WI38 (cell line): ENCODE results near the gene PRUNE1.

Experiments used
- H3K4me3 ChIP-seq: 2 replicates; pipeline ENCODE4 v1.5.1; 2011; ENCODE audit warnings: low read depth, mild to moderate bottlenecking, control low read depth, low read length
- CTCF ChIP-seq: IDR thresholded peaks from 2 replicates; pipeline ENCODE4 v1.5.1; 2012; ENCODE audit warnings: low read depth, mild to moderate bottlenecking, control low read depth, low read length

PRUNE1 gene

GRCh38 chr1:151000408-151000807 lies 7.8 kb upstream of the PRUNE1 start:
- no peak for TF ChIP-seq CTCF
- H3K4me3 ChIP-seq: no peak overlapping the region

- no peak overlapping the region for H3K4me3 ChIP-seq
- TF ChIP-seq CTCF: no peak
Observed at GRCh38 chr1:151001602-151002001, 6.6 kb upstream of the PRUNE1 start.

GRCh38 chr1:151002051-151002450 lies 6.2 kb upstream of the PRUNE1 start:
- no peak for TF ChIP-seq CTCF
- no peak overlapping the region for H3K4me3 ChIP-seq

- TF ChIP-seq CTCF: no peak
- no peak overlapping the region for H3K4me3 ChIP-seq
Observed at GRCh38 chr1:151002611-151003010, 5.6 kb upstream of the PRUNE1 start.

GRCh38 chr1:151003180-151003579 lies 5.1 kb upstream of the PRUNE1 start:
- H3K4me3 ChIP-seq: no peak overlapping the region
- no peak for TF ChIP-seq CTCF

GRCh38 chr1:151005729-151006319 lies 2.4 kb upstream of the PRUNE1 start:
- no peak for TF ChIP-seq CTCF

GRCh38 chr1:151006327-151007052 lies 1.8 kb upstream of the PRUNE1 start, which contains the start of gene MINDY1:
TSS of gene MINDY1 (minus strand) at chr1:151006902. CDS start at chr1:151002617, 4,285 bp downstream.
- TF ChIP-seq CTCF: peak; percentile 55

More at GRCh38 chr1:151005729-151006319, 2.4 kb upstream of the PRUNE1 start:
- H3K4me3 ChIP-seq: peak overlapping the region; percentile 72

More at GRCh38 chr1:151006327-151007052, 1.8 kb upstream of the PRUNE1 start, which contains the start of gene MINDY1:
- peak within 1 kb of the TSS; percentile 88 for H3K4me3 ChIP-seq
